SW480 (cell line): ENCODE results near the gene ENPEP.
"Not testable (repeated sequence)": the region's sequence is repeated elsewhere in the genome, so short reads cannot be mapped to it uniquely, and the experiment has no call there.

Source experiments
- DNase-seq: peaks from one replicate; pipeline ENCODE4 v3.0.0-alpha.2; 2016; ENCODE audit warnings: low spot score

Gene ENPEP, protein sequence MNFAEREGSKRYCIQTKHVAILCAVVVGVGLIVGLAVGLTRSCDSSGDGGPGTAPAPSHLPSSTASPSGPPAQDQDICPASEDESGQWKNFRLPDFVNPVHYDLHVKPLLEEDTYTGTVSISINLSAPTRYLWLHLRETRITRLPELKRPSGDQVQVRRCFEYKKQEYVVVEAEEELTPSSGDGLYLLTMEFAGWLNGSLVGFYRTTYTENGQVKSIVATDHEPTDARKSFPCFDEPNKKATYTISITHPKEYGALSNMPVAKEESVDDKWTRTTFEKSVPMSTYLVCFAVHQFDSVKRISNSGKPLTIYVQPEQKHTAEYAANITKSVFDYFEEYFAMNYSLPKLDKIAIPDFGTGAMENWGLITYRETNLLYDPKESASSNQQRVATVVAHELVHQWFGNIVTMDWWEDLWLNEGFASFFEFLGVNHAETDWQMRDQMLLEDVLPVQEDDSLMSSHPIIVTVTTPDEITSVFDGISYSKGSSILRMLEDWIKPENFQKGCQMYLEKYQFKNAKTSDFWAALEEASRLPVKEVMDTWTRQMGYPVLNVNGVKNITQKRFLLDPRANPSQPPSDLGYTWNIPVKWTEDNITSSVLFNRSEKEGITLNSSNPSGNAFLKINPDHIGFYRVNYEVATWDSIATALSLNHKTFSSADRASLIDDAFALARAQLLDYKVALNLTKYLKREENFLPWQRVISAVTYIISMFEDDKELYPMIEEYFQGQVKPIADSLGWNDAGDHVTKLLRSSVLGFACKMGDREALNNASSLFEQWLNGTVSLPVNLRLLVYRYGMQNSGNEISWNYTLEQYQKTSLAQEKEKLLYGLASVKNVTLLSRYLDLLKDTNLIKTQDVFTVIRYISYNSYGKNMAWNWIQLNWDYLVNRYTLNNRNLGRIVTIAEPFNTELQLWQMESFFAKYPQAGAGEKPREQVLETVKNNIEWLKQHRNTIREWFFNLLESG

DNA sequence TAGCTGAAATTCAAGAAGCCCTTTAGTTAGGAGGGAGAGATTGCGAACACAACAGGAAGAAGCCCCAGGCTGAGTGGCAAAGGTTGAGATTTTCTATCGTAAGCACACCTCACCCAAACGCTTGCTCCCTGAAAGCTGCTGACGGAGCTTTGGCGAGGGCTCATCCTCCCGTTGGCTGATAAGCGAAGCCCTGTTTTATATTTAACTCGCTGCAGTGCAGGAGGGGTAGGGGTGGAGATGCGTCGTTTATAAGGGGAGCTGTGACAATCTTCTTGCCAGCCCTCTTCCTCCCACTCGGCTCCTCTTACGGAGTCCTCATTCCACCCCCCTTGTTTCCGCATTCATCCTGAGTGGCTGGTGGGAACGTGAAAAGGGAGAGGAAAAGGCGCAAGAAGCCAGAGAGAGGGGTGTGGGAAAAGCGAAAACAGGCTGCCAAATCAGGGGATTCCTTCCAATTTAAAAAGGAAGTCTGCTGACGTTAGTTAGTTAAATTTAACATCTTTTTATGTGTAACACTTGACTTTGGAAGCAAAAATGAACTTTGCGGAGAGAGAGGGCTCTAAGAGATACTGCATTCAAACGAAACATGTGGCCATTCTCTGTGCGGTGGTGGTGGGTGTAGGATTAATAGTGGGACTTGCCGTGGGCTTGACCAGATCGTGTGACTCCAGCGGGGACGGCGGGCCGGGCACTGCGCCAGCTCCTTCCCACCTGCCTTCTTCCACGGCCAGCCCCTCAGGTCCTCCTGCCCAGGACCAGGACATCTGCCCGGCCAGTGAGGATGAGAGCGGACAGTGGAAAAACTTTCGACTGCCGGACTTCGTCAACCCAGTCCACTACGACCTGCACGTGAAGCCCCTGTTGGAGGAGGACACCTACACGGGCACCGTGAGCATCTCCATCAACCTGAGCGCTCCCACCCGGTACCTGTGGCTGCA, at the start of gene ENPEP:
ENPEP (plus strand) TSS at position 275 of the 938 bp plus-strand sequence; CDS start at position 535, 260 bp downstream.
- no peak for DNase-seq

DNA sequence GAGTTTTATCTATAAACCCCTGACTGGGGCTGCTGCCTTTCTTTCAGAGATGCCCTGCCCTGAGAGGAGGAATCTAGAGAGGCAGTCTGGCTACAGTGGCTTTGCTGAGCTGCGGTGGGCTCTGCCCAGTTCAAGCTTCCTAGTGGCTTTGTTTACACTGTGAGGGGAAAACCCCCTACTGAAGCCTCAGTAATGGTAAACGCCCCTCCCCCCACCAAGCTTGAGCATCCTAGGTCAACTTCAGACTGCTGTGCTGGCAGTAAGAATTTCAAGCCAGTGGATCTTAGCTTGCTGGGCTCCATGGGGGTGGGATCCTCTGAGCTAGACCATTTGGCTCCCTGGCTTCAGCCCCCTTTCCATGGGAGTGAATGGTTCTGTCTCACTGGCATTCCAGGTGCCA, 44.1 kb upstream of the ENPEP start:
- not testable (repeated sequence) for DNase-seq

DNA sequence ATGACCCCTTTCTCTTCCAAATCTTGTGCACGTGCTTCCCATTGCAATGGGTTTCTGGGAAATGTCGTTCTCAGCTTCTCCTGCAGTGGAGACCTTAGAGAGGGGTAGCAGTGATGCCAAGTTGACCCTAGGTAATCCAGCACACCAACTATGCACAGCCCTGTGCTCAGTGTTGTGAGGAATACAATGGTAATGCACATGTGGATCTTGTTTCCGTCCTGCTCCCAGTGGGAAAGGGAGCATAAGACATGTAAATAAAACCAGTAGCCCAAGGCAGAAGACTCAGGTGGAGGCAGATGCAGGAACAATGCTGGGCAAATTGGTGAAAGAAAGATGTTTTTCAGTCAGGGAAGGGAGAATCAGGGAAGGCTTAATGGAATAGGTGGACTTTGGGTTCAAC, 38.7 kb upstream of the ENPEP start:
- DNase-seq: not testable (repeated sequence)

DNA sequence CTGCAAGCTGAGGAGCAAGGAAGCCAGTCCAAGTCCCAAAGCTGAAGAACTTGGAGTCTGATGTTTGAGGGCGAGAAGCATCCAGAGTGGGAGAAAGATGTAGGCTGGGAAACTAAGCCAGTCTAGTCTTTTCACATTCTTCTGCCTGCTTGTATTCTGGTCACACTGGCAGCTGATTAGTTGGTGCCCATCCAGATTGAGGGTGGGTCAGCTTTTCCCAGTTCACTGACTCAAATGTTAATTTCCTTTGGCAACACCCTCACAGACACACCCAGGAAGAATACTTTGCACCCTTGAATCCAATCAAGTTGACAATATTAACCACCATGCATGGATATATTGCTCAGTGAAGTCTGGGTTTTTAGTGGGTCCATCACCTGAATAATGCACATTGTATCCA, 36.7 kb upstream of the ENPEP start:
- not testable (repeated sequence) for DNase-seq

DNA sequence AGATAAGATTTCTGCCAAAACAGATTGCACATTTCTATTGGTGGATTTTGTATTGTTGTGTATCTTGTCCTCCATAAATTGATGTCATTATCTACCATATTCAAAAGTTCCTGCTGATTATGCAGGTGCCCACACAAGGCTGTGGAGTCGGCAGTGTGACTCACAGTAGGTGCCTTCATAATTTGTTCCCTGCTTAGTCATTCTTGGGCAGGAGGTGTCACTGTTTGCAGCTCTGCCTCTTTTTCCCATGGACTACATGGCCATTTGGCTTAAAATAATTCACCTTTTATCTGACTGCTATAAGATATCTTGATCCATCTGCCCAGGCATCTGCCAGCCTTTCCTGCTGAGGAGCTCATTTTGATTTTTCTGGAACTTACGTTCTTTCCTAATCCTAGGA, 33.6 kb upstream of the ENPEP start:
- no peak for DNase-seq

DNA sequence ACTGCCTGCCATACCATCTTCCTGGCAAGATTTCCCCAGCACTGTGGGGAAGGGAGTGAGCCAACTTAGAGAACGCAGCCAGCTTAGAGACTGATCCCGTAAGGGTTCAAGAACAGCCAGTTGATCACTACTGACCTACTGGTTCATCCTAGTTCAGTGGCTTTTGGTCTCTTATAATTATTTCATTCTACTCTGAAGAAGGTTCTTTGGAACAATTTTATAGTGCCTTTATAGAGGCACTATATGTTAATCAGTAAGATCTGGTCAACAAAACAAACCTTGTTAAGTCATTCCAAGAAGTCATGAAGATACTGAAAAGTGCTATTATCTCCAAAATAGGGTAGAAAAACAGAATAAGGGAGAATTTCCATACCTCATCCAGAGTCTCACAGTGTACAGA, 33.2 kb upstream of the ENPEP start:
- no peak for DNase-seq

DNA sequence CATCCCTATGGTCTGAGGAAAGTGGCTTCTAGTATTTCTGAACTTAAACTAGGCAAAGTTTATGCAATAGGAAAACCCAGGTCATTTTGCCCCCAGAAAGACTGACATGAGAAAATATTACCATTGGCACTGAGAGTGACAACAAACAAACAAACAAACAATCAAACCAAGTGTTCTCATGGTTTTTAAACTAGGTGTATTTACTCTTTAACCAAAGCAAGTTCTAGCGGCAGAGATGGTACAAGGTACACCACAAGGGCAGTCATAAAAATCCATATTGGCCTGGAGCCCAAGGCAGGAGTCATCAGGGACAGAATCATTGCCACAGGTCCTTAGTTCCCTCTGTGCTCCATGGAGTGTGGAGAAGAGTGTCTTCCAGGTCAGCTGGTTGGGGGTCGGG, 26.0 kb upstream of the ENPEP start:
- DNase-seq: no peak

DNA sequence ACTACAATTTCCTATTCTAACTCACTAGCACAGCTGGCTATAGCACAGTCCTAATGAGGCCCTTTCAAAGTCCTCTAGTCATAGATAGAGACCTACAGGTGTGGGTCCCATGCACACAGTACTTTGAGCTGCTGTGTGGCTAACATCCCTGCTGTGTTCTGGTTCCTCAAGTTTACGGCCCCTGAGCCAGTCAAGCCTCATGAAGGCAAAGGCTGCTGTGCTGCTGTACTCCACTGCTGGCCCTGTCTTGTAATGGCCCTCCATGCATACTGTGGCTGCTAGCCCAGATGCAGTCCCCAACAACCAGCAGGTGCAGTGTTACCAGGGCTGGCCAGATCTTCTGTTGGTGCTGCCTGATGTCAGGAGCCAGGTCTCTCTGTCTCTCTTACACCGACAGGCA, 23.4 kb upstream of the ENPEP start:
- DNase-seq: no peak

DNA sequence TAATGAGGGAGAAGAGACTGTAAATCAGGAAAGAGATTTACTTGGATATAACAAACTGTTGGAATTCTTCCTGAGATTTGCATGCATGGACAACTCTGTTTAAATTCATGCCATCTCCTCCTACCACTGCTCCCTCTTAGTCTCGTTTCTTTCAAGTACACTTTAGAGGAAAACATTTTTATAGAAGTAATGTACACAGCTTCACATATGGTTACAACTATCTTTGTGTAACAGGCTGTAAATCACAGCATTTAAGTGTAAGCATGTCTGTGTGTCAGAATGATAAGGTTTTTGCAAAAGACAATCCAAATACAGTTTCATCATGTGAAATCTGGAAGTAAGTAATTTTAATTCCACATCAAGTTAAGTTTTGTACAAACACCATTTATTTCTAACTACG, 21.5 kb upstream of the ENPEP start:
- no peak for DNase-seq

DNA sequence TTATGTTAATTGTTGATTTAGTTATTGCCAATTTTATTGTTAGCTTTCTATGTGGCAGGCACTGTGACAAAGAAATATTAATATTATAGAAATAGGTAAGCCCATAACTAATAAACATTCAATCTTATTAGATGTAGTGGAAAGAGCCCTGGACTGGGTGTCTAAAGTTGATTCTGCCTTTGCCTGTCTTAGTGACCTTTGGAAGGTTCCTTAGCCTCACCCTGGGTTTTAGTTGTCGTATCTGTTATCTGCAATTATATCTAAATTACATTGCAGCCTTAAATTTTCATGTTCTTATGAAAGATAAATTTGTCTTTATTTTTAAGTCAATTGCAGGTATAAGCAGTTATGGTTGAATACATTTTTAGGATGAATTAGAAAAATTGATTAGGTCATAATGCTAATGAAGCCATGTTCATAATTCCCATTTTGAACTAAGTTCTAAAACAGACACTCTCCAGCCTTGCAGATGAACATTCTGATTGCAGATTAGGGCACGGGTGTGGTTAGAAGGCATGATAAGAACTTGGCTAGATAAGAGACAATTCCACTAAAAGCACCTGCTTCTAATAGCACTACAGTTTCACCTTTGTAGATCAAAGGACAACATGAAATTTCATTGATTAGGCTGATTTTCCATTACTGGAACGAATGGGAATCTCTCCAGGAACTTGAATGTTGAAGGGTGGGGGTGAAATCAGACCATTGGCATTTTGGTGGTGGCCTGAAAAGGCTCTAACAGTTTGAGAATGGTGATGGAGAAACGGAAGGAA, 17.3 kb upstream of the ENPEP start:
- no peak for DNase-seq

DNA sequence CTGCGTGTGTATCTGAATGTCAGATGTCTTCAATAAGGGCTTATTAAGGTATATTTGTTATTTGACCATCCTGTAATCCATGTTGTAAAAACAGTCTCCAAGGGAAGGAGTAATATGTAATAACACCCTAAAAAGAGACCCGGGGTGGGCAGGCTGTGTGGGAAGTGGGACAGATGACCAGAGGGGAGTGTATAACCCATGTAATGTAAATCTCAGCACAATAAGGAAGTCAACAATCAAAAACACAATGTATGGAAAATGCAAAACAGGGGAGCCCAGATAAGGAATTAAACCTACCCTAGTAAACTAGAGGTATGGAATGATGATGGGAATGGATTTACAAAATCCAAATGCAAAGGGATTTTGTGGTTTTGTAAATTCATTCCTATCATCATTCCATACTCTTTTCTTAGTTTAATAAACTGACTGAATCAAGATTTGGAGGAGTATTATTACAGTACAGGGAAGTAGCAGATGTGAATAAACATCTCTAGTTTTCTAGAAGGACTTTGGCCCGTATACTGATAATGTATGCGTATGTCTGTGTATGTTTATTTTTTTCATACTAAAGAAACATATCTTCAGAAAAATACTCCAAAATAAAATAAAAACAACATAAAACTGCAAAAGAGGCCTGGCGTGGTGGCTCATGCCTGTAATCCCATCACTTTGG, 15.7 kb upstream of the ENPEP start:
- no peak for DNase-seq

DNA sequence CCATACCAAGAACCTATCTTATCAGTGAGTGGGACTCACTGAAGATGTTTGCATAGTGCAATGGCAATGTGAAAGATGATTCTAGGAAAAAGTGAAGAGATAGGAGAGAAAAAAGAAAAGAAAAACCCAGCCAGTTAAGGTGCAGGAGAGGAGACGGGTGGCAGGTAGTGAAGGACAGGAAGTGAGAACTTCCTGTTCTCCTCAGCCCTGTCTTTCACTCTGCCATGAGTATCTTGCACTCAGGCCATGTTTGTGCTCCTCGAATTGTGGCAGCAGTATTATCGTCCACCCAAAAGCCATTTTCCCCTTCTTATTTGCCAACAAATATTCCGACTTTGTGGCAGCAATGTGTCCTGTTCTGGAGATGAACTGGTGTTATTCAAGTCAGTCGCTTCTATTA, 8.6 kb upstream of the ENPEP start:
- DNase-seq: no peak

DNA sequence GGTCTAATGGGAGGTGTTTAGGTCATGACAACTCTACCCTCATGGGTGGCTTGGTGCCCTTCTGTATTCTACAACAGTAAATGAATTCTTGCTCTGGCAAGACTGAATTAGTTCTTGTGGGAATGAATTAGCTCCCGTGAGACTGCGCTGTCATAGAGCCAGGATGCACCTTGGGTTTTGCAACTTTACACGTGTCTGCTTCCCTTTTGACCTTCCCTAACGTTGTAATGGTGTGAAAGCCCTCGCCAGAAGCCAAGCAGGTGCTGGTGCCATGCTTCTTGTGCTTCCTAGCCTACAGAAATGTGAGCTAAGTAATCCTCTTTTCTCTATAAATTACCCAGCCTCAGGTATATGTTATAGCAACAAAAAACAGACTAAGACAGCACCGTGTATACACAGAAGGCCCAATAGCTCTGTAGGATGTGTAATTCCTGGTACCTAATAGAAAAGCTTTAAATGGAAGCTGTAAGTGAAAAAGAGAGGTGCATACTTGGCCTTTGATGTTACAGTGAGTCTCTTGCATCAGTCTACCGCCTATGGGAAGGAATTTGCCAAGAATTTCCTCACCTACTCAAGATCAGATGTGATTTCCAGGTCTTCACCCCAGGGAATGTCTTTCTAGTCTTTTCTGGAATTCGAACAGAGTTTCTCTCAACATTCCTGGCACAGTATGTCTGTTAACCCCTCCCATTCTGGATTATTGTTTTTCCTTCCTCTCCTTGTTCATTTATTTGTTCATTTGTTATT, 3.2 kb upstream of the ENPEP start:
- no peak for DNase-seq

DNA sequence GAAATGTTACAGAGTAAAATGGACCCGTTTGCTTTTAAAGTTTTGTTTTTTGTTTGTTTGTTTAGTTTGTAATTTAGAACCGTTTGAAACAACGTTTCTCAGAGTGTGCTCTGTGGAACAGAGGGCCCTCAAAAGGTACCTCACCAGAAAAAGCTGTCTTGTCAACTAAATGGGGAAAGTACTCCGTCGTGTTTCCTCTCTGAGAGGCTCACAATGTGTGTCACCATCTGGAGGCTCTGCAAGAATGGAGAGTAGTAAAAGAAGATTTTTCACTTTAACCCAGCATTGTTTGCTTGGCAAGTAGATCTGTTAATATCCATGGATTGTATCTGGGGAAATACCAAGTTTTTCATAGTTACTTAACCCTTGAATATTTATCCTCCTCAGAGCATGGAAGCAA, 1.5 kb upstream of the ENPEP start:
- no peak for DNase-seq

DNA sequence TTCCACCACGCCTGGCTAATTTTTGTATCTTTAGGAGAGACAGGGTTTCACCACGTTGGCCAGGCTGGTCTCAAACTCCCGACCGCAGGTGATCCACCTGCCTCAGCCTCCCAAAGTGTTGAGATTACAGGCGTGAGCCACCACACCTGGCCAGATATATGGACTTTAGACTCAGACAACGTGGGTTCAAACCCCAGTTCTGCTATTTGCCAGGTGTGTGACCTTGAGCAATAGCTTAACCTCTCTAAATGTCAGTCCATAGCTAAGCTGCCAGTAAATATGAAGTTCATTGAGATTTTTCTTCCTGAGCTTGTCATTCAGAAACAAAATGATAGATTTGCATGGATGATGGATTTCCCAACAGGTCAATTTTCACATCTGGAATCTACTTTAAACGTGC, 875 bp upstream of the ENPEP start:
- DNase-seq: not testable (repeated sequence)

DNA sequence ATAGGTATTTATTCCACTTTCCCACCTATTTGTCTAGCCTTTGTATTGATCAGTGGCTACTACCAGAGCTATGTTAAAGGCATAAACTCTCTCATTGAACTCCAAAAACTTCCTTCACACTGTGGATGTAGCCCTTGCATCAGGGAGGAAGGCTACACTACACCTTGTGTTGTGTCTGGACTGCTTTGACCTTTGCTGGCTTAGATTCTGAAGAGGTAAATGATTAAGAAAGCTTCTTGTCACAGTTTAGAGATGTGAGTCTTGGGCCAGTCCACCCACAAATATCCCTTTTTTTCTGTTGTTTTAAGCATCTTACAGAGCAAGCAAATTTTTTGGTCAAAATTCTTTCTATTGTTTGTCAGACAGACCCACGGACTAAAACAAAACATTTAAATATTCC, 1.9 kb downstream of the ENPEP start:
- no peak for DNase-seq

DNA sequence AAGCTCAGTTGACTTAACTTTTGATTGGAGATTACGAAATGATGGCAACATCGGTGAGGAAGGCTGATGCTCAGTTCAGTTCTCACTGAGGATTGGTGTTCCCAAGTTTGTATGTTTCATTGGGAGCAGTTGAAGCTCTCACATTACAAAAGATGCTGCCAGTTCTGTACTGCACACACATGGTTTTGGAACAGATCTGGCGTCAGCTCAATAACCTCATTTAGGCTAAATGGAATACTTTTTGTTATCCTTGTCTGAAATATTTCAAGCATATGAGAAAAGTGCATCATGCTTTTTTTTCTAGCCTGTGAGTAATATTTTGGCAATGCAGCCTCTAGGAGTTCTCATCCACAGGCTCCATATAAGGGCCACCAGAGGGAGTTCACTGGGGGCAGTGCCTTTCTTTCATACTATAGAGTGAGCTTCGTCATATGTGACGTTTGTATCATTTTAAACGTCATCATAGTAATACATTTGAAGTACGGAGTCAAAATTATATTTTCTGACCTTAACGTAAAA, 4.1 kb downstream of the ENPEP start:
- DNase-seq: no peak

DNA sequence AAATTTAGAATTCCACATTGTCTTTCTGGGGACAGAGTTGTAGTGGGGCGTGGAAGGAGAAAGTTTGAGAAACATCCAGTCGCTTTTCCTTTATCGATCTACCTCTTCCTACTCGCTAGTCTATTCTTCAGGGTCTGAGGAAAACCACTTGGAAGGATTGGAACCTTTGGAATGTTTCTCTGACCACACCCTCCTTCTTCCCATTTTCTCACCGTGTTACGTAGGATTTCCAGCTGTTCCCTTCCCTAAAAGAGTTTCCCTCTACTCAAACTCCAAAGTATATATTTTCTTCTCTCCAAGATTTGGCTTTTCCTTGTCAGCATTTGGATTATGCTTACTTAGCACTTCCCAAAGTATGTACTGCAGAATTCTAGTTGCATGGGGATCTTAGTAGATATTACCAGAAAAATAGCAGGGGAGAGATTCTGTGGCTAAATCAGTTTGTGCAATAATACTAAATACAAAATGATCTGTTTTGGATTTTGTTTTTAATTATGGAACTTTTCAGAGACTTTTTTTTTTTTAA, 4.9 kb downstream of the ENPEP start:
- DNase-seq: no peak

DNA sequence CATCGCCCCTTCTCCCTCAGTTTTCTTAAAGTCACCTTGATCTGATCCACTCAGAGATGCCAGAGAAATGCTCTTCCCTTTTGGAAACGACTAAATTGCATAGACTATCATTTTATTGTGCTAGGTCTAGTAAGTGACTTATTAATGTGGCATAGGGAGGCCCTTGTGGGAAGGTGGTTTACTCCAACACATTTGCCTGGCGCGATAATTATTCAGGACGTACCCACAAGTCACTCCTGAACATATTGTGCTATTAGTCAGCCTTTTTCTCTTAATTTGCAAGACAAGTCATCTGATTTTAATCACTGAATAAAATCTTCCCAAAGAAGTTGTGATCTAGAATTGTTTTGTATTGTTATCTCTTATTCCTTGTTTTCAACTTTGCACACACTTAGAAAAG, 7.6 kb downstream of the ENPEP start:
- no peak for DNase-seq
